ENCODE measurements around the gene MPP3.
"Not testable (repeated sequence)": the region's sequence is repeated elsewhere in the genome, so short reads cannot be mapped to it uniquely, and the experiment has no call there.

MPP3 gene

DNA sequence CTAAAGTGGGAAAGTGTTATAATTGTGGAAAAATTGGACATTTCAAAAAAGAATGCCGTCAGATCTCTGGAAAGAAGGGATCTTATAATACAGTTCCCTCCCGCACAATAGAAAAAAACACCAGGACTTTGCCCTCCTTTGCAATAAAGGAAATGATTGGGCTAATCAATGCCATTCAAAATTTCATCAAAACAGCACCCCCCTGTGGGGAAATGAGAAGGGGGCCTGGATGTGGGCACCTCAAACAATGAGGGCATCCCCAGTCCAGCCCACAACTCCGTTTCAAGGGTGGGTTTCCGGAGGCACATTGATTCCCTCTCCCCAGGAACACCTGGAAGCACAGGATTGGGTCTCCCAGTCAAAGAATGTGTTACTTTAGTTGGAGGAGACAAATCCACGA lies 40.1 kb upstream of the MPP3 start:
- FAIRE-seq (no peak), DNase-seq (ENCODE audit: insufficient read length, low spot score) (no peak)
- TF ChIP-seq, protein P1, sequence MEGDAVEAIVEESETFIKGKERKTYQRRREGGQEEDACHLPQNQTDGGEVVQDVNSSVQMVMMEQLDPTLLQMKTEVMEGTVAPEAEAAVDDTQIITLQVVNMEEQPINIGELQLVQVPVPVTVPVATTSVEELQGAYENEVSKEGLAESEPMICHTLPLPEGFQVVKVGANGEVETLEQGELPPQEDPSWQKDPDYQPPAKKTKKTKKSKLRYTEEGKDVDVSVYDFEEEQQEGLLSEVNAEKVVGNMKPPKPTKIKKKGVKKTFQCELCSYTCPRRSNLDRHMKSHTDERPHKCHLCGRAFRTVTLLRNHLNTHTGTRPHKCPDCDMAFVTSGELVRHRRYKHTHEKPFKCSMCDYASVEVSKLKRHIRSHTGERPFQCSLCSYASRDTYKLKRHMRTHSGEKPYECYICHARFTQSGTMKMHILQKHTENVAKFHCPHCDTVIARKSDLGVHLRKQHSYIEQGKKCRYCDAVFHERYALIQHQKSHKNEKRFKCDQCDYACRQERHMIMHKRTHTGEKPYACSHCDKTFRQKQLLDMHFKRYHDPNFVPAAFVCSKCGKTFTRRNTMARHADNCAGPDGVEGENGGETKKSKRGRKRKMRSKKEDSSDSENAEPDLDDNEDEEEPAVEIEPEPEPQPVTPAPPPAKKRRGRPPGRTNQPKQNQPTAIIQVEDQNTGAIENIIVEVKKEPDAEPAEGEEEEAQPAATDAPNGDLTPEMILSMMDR (IDR thresholded peaks at IDR 0.05; ENCODE audit: insufficient read depth, missing control alignments), result peak; percentile 17

DNA sequence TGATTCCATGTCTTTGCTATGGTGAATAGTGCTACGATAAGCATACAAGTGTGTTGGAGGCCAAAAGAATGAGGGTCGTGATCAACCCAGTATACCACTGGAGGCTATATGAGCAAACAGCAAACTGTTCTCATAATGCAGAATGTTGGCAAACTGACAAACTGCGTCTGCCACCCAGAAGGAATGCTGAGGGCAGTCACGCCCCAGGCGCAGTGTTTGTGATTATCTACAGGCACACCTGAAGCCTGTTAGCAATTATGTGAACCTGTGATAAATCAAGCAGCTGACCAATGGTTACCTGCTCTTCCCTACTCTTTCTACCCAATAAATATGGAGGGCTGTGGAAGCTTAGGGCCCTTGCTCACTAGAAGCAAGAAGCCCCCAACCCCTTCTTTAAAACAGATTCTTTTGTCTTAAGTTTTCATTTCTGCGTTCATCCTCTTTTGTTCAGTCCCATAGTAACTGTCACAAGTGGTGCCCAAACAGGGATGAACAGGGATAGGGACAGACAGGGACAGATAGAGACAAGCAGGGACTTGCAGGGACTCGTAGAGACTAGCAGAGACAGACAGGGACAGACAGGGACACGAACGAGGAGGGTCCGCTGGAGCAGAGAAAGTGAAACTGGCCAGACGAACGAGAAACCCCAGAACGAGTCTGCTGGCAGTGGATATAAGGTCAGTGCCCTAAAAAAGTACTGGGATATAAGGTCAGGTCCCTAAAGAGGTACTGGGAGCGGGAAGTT lies 39.2 kb upstream of the MPP3 start:
- DNase-seq (ENCODE audit: insufficient read length, low spot score) (no peak), FAIRE-seq (no peak)
- TF ChIP-seq, protein P1 (IDR thresholded peaks at IDR 0.05; ENCODE audit: insufficient read depth, missing control alignments), result no peak

DNA sequence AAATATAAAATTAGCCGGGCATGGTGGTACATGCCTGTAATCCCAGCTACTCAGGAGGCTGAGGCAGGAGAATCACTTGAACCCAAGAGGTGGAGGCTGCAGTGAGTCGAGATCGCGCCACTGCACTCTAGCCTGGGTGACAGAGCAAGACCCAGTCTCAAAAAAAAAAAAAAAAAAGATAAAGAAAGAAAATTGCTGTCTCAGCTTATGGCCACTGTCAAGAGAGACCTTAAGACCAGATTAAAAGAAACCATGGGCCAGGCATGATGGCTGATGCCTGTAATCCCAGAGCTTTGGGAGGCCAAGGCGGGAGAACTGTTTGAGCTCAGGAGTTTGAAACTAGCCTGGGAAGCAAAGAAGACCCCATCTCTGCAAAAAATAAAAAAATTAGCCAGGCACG lies 36.1 kb upstream of the MPP3 start:
- not testable (repeated sequence) for FAIRE-seq; DNase-seq (ENCODE audit: insufficient read length, low spot score)

DNA sequence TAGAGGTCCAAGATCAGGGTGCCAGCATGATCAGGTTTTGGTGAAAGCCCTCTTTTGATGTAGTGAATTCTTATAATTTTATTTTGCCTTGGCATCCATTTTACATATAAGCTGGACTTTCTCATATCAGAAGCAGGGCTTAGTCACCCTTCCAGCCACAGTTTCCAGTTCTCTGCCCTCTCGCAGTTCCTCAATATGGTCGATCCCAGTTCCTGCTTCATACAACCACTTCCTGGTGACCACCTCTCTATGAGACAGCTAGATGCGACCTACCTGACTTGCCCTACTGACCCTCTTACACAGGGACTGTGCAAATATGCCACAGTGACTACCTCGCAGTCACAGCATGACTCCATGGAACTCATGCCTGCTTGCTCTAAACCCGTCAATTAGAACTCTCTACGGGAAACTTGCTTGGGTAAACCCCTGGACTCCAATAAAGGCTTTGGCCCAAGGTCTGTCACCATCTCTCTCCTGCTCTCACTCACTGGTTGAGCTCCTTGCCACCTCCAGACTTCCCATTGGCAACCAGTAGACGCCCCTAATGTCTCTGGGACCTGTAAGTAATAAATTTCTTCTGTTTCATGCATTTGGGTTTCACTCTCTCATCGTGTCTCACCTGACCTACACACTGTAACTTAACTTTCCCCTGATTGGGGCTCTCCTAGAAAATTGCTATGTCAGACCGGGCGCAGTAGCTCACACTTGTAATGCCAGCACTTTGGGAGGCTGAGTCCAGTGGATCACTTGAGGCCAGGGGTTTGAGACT lies 35.5 kb upstream of the MPP3 start:
- FAIRE-seq (no peak), DNase-seq (ENCODE audit: insufficient read length, low spot score) (no peak)
- TF ChIP-seq, protein P1 (IDR thresholded peaks at IDR 0.05; ENCODE audit: insufficient read depth, missing control alignments), result no peak

DNA sequence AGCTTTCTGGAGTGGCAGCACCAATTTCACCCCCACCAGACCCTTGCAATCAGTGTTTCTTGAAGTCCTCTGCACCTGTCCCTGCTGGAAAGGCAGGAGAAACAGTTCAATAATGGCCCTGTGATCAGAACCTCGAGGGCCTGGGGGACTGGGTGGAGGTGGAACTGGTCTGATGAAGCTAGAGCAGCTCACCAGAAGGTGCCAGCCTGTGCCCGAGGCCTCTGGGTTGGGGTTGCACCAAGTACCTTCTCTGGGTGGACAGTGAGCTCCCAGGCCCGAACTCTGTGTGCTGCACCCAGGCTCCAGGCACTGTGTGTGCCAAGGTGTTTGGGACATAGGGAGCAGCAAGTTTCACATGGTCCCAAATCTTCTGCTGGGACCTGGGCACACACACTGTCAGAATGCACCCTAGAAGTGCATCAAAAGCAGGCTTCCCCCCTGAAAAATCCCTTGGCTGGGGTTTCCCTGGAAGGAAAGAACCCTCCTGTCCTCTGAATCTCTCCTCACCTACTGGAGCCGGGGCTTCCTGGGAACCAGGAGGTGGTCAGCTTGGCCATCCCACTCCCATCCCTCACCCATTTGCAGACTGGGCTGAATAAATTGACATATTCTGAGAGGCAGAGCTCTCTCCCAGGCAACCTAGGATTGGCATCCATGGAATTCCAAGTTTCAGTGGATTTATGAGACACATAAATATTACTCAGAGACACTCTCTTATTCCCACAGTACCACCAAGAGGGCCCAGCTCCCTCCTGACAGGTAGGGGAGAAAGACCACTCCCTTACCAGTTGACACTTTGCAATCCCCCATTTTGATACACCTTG lies 31.4 kb upstream of the MPP3 start:
- DNase-seq (ENCODE audit: insufficient read length, low spot score), result no peak
- TF ChIP-seq, protein P1 (IDR thresholded peaks at IDR 0.05; ENCODE audit: insufficient read depth, missing control alignments), result no peak
- FAIRE-seq, result no peak

DNA sequence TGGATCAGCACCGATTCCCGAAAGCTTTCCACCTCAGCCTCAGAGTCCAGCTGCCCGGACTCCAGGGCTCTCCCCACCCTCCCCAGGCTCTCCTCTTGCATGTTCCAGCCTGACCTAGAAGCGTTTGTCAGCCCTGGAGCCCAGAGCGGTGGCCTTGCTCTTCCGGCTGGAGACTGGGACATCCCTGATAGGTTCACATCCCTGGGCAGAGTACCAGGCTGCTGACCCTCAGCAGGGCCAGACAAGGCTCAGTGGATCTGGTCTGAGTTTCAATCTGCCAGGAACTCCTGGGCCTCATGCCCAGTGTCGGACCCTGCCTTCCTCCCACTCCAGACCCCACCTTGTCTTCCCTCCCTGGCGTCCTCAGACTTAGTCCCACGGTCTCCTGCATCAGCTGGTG lies 29.0 kb upstream of the MPP3 start:
- no peak for DNase-seq (ENCODE audit: insufficient read length, low spot score)
- no peak for FAIRE-seq
- TF ChIP-seq, protein P1 (IDR thresholded peaks at IDR 0.05; ENCODE audit: insufficient read depth, missing control alignments), result no peak

DNA sequence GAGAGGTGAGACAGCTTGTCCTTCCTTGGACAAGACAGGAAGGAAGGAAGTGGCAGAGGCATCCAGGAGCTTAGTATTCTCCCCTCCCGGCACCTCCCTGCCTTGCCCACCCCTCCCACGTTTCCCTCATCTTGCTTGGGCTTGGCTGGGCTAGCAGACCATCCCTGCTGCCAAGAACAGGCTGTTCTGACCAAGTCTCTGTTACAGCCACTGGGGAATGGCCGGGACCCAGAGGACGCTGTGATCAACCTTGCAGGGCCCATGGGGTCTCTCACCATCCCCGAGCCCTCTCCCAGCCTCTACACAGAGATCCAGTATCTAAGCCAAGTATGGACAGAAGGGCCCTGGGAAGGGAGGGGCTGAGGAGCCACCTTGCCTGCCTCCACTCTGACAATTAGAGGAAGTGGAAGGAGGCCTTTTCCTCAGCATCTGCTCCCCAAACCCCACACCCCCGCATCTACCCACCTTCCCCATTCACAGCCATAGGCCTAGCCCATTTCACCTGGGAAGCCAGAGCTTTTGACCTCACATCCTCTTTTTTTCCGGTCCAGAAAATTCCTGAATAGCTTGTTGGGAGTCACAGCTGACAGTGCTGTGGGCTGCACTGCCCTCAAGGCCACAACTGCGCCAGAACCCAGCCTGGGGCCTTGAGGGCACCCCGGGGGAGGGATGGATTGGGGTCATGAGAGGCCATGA lies 28.1 kb upstream of the MPP3 start:
- no peak for DNase-seq (ENCODE audit: insufficient read length, low spot score)

More for the DNA sequence above, 28.1 kb upstream of the MPP3 start:
- FAIRE-seq, result no peak
- TF ChIP-seq, protein P1 (IDR thresholded peaks at IDR 0.05; ENCODE audit: insufficient read depth, missing control alignments), result no peak
